GM12892 (cell line): ENCODE measurements around the gene IVL.

Experiments used
- DNase-seq: peaks from one replicate; pipeline ENCODE4 v3.0.0; 2011; ENCODE audit not compliant: insufficient read length
- FAIRE-seq: peaks from 2 replicates; lab custom pipeline; 2011; peaks lifted over from hg19 to GRCh38; lab: Jason Lieb, UNC
- POLR2A ChIP-seq: IDR thresholded peaks from 2 replicates; pipeline ENCODE4 v1.6.1; 2011; ENCODE audit warnings: low read depth, low read length, control low read depth
- POLR2AphosphoS5 ChIP-seq: IDR thresholded peaks from 2 replicates; pipeline ENCODE4 v1.6.1; 2011; ENCODE audit warnings: low read depth, low read length, control low read depth
- TAF1 ChIP-seq: IDR thresholded peaks from 2 replicates; pipeline ENCODE4 v1.6.1; 2011; ENCODE audit warnings: low read depth, mild to moderate bottlenecking, control low read depth, low read length, borderline replicate concordance

The IVL gene

DNA sequence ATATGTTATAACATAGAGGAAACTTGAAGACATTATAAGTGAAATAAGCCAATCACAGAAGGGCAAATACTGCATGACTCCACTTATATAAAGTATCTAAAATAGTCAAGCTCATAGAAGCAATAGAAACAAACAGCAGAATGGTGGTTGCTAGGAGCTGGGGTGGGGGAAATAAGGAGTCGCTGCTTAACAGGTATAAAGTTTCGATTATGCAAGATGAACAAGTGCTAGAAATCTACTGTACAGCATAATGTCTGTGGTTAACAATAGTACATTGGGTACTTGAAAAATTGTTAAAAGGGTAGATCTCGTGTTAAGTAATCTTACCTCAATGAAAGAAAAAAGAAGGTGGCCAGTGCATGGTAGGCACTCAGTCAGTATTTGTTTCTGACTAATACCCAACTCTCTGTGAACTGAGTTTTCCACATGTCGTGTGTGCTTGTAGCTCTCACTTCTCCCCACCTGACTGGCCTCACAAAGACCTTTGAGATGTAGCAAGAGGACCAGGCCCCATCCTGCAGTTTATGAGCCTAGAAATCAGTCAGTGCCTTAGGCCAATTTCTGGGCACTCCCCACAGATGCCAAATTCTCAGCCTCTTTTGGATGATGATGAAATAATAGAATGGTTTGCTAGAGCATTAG is 23.9 kb downstream of the IVL start:
- no peak for FAIRE-seq
- TF ChIP-seq POLR2AphosphoS5 (no peak), POLR2A (no peak), TAF1 (no peak)
- DNase-seq = no peak

DNA sequence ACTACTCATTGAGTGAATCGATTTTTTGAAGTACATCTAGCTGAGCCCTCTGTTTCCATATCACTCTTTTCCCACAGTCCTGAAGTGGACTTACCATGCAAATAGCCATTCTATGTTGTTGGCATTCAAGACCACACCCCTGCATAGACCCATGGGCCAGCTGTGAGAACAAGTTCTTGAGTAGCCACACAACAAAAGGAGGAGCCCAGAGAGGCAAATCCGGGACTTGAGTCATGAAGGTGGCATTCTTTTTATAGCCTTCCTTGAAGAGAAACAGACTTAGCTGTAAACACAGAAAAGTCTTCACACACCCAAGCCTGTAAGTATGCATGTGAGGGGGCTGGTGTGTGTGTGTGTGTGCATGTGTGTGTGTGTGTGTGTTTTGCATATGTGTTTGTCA is 24.9 kb downstream of the IVL start:
- DNase-seq = no peak
- no peak for FAIRE-seq
- no peak for TF ChIP-seq TAF1
- TF ChIP-seq POLR2AphosphoS5 = no peak
- no peak for TF ChIP-seq POLR2A

DNA sequence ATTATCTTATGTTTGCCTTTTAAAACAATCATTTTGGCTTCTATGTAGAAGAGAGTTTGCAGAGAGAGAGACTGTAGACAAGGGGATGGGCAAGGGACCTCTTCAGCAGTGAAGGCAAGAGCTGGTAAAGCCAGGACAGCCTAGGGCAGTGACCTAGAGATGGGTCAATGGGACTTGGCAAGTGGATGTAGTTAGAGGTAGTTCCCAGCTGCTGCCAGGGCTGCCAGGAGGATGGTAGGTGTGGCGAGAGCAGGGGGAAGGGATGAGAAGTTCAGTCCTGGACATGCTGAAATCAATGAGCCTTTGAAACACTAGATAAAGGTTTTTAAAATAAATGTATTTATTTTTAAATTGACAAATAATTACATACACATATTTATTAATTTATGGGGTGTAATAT is 32.3 kb downstream of the IVL start:
- no peak for FAIRE-seq
- TF ChIP-seq POLR2A (no peak), POLR2AphosphoS5 (no peak), TAF1 (no peak)
- no peak for DNase-seq

DNA sequence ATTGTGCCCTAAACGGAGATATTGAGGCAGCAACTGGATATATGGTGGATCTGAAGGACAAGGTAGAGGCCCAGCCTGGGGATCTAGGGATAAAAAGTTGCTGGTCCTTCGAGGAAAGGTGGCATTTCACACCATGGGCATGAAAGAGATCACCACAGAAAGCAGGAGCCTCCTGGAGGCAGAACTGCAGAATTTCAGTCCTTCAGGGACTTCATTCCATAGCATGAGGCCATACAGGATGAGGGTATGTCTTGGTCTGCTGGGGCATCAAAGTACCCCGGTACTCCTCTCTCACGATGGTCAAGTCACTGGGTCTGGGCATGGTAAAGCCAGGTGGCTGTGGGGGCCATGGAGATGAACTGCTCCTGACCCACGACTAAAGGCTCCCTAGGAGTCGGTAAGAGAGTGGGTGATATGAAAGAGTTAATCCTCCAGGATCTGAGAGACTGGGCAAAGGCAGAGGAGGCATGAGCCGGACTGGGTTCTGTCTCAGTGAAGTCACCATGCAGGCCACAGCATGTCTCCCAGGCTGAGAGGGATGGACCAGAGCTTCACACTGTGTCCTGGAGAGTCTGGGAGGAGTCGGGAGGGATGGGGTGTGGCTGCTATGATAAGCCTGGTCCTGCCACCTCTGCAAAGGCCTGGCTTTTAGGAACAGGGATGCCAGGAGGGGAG is 32.8 kb downstream of the IVL start:
- no peak for FAIRE-seq
- no peak for TF ChIP-seq TAF1
- no peak for TF ChIP-seq POLR2AphosphoS5
- no peak for TF ChIP-seq POLR2A
- DNase-seq = no peak

DNA sequence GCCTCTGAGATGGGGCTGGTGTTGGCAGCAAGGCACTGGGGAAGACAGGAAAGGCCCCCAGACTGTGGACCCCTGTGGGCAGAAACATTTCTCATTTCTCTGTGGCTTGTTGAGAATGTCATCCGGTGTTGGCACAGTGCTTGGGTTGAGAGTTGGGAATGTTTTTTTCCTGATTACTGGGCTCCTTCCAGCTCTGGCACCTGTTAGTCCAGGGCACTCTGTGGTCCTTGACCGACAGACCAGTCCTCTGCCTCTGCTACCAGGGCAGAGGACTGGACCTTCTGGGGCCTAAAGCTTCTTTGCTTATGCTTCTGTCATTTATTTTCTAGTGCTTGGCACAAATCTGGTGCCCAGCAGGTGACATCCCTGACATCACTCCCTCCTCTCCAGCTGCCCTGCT is 33.8 kb downstream of the IVL start:
- TF ChIP-seq TAF1 = no peak
- no peak for FAIRE-seq

DNA sequence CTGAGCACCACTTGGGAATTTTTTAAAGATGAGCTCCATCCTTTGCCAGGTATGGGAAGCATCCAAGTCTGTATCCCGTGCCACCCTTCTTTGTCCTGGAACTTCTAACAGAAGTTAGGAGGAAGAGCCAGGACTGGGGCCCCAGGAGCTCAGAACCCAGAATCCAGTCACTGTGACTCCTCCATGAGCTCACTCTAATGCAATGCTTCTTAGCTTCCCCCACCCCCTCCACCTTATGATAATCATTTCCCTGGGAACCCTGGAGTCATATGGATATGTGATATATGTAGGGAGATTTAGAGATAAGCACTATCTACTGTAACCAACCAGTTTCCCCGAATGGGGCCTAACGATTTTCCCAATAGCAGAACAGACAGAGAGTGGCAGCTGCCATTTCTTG is 37.9 kb downstream of the IVL start:
- no peak for DNase-seq
- FAIRE-seq = no peak
- TF ChIP-seq POLR2AphosphoS5 (no peak), POLR2A (no peak), TAF1 (no peak)

More for the DNA sequence above, 33.8 kb downstream of the IVL start:
- DNase-seq = no peak

DNA sequence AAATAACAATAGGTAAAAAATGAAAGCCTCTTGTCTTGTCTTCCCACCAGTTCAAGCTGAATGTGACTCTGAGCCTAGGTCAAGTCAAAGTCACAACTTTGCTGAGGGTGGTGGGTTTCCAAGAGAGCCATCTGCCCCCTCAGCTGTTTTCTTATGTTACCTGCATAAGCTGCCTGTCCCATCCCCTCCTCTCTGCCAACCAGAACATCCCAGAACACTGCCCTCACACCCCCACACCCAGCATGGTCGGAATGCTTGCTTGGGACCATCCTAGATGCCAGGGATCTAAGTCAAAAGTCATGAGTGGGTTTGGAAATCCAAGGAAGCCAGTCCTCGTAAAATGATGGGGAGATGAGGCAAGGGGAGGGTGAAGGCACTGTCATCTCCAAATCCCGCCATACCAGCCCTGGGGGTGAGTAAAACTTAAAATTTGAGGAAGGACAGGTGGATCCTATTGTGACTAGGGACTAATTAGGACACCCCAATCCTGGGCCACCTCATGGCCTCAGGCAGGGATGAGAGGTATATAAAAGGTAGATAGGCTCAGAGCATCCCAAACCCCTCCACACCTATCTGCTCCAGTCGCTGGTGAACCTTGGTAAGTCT is 38.4 kb downstream of the IVL start, which contains the start of gene SPRR5:
Gene SPRR5, plus strand, starts transcription at position 556 of the 606 bp plus-strand sequence. CDS start 1,349 bp downstream, outside the sequence.
- DNase-seq = no peak
- FAIRE-seq = no peak
- TF ChIP-seq TAF1 (no peak), POLR2AphosphoS5 (no peak), POLR2A (no peak)

DNA sequence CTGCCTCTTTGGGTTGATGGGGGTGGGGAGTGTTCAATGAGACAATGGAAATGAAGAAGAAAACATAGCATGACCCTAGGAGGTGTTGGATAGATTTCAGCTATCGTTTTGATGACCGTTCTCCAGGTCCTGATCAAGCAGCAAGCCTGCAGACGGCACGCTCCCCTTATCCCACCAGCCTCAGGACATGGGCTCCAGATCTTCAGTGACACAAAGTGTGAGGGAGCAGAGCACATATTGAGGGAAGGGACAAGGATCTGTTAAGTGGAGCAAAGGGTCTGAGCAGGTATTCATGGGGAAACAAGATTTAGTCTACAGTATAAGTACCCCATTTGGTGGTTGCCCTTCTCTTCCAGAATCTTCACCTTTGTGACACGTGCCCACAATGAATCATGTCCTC is 43.4 kb downstream of the IVL start:
- FAIRE-seq (no peak), DNase-seq (no peak)
- TF ChIP-seq POLR2A (no peak), TAF1 (no peak), POLR2AphosphoS5 (no peak)

DNA sequence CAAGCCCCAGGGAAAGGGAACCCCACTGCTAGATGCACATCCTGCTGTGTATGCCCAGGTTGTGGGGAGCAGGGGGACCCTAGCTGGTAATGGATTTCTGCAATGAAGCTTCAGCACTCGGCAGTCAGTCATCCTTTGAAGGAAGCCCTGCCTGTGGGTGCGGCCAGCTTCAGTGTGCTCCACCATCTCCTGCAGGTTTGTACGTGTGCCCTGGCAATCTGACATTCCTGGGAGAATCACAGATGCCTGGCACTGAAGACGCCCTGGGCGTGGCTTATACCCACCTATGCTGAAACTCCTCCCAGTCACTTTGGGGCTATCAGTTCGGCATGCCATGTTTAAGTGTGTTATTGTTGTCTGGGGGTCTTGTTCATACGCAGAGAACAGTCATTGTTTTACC is 45.4 kb downstream of the IVL start:
- no peak for TF ChIP-seq POLR2AphosphoS5
- no peak for TF ChIP-seq TAF1
- no peak for TF ChIP-seq POLR2A
- FAIRE-seq (no peak), DNase-seq (no peak)

DNA sequence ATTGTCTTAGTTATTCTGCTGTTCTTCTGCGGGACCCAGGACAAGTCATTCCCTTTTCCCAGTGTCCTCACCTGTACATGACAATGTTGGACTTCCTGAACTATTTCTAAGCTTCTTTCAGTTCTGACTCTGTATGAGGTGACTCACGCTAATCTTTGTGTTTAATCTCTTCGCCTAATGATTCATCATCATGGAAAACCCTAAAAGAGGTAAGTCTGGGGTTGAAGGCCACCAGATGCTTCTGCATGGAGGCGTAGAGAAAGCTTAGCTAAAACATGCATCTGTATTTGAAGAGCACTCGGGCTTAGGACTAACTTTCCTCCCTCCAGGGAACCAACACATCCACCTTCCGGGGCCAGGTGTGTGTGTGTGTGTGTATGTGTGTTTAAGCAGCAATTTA is 46.1 kb downstream of the IVL start:
- TF ChIP-seq POLR2AphosphoS5 = no peak
- no peak for TF ChIP-seq TAF1
- TF ChIP-seq POLR2A = no peak
- FAIRE-seq = no peak

DNA sequence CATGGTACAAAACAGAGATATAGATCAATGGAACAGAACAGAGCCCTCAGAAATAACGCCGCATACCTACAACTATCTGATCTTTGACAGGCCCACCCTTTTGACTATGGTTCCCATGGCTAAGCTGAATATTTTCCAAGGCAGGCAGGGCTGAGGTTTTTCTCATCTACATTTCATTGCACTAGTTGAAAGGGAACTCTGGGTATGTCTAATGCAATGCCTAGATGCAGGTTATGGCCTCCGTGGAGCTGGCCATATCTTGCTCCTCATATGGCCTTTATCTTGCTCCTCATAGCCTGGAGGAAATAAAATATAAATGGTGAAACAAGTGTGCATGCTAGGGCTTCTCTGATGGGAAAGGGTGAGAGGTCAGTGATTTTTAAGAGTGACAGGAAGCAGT is 49.2 kb downstream of the IVL start:
- TF ChIP-seq TAF1 (no peak), POLR2AphosphoS5 (no peak), POLR2A (no peak)
- FAIRE-seq (no peak), DNase-seq (no peak)

More for the DNA sequence above, 46.1 kb downstream of the IVL start:
- DNase-seq = no peak

DNA sequence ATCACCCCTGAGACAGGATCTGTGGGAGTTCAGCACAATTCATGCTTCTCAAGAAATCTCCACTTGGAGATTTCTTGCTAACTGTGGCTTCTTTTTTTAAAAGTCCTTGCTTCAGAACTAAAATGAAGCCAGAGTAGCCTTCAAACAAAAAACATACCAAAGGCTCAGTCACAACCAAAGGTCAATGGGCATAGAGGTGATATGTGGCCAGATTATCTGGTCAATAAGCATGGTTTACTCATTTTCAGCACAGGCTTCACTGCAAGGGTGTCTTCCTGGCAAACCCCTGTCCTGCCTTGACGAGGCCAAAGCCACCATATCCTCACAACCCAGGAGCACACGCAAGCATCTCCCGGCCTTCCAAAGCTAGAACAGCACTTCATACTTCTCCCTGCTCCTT is 50.9 kb downstream of the IVL start:
- DNase-seq = no peak
- TF ChIP-seq TAF1 = no peak
- TF ChIP-seq POLR2AphosphoS5 = no peak
- TF ChIP-seq POLR2A = no peak
- FAIRE-seq = no peak

DNA sequence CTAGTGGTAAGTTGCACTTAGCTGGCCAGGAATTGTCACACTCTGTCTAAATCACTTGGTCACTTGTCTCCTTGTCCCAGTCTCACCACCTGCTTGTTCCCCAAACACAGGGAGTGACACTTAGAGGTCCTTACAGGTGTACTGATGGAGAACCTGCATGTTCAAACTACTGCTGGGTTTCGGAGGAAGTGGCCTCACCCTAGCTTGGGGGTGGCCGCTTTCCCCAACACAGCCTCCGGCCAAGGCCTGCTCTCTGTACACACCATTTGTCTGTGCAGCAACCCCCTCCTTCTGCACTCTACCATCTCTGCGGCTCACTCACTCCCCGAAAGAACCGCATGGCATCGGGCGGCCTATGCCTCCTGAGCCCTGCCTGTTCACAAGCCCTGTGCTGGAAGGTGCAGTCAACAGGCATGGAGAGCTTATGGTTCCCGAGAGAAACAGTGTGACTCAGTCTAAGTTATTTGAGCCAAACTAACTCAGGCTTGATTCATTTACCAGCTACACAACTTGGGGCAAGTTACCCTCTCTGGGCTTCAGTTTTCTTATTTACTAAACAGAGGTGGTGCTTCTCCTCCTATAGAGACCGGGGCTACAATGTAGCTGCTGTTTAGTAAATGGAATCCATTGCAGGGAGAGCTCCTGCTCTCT is 51.6 kb downstream of the IVL start:
- DNase-seq (no peak), FAIRE-seq (no peak)
- TF ChIP-seq POLR2AphosphoS5 = no peak
- no peak for TF ChIP-seq TAF1
- TF ChIP-seq POLR2A = no peak

DNA sequence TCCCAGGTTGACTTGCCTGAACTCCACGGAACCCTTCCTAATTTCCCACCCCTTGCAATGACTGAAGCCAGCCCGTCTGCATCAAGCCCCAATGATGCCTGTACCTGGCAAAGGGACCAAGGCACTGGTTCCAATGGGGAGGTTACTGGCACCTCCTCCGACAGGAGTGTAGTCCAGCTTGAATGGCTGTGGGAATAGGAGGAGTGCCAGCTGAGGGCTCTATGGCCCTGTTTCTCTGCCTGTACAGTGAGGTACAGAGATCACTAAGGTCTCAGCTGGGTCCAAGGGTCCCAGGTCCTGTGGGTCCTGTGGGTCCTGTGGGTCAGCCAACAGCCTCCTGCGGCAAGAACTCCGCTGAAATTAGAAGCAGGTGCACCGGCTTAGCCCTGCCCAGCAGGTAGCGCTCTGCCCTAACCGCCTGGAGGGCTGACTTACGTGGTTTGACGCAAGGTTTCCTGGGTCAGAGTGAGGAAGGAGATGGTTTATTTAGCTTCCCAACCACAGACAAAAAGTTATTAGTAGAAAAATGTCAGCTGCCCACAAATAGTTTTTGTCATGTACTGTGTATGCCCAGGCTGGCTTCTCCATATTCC is 52.2 kb downstream of the IVL start:
- no peak for TF ChIP-seq POLR2A
- TF ChIP-seq POLR2AphosphoS5 = no peak
- TF ChIP-seq TAF1 = no peak

More for the DNA sequence above, 52.2 kb downstream of the IVL start:
- FAIRE-seq = peak; percentile 57
- DNase-seq = no peak
